OCI-LY7 (cell line): ENCODE data around the gene ATAD3C. TPM values are rescaled to one million over a fixed set of nuclear protein-coding genes. Genes with fewer than 3 reads are reported as not detected.
"Not testable (repeated sequence)": the region's sequence is repeated elsewhere in the genome, so short reads cannot be mapped to it uniquely, and the experiment has no call there.

ENCODE experiments used
- BruUV-seq: library from RNA; stranded (reverse); fragments of 400-500 nt; replicated peaks from 2 replicates; lab custom pipeline; 2021; lab: Mats Ljungman, UMichigan
- CTCF ChIA-PET: fragments of 300-600 bp; sonication (Branson Sonifier 250); formaldehyde crosslinking; loops from one replicate; lab custom pipeline; 2022; ENCODE audit warnings: antibody characterized with exemption; ENCODE audit not compliant: unreplicated experiment; lab: Charles Lee
- POLR2A ChIA-PET: fragments of 300-600 bp; sonication (Branson Sonifier 250); formaldehyde crosslinking; loops from one replicate; lab custom pipeline; 2022; ENCODE audit warnings: antibody characterized with exemption; lab: Charles Lee
- DNase-seq: peaks from one replicate; pipeline ENCODE4 v3.0.0-alpha.2; 2015; ENCODE audit warnings: low spot score
- H2AFZ ChIP-seq: fragments of 200-600 bp; sonication (generic), shearing (Covaris generic); 2 replicates; pipeline ENCODE4 v1.6.1; 2014; ENCODE audit warnings: mild to moderate bottlenecking, antibody characterized with exemption, low read length, moderate library complexity
- H3K27ac ChIP-seq: fragments of 200-600 bp; sonication (generic); 2 replicates; pipeline ENCODE4 v1.5.1; 2014; ENCODE audit warnings: mixed run types, low read depth, mild to moderate bottlenecking, moderate library complexity, low read length, inconsistent platforms; ENCODE audit not compliant: poor library complexity, severe bottlenecking
- H3K36me3 ChIP-seq: fragments of 200-600 bp; sonication (generic); 2 replicates; pipeline ENCODE4 v1.6.1; 2014; ENCODE audit warnings: mild to moderate bottlenecking, antibody characterized with exemption, low read length, moderate library complexity, mixed read lengths; ENCODE audit not compliant: insufficient read depth
- H3K4me1 ChIP-seq: fragments of 200-600 bp; sonication (generic); 2 replicates; pipeline ENCODE4 v1.5.1; 2014; ENCODE audit warnings: mild to moderate bottlenecking, low read length; ENCODE audit not compliant: insufficient read depth, poor library complexity, severe bottlenecking
- H3K4me2 ChIP-seq: fragments of 200-600 bp; sonication (generic); 2 replicates; pipeline ENCODE4 v1.6.1; 2014; ENCODE audit warnings: mild to moderate bottlenecking, low read length
- H3K4me3 ChIP-seq: fragments of 200-600 bp; sonication (generic); 2 replicates; pipeline ENCODE4 v1.5.1; 2014; ENCODE audit warnings: mild to moderate bottlenecking, low read depth, low read length; ENCODE audit not compliant: poor library complexity, severe bottlenecking
- H3K79me2 ChIP-seq: fragments of 200-600 bp; sonication (generic); 2 replicates; pipeline ENCODE4 v1.6.1; 2016; ENCODE audit warnings: low read depth, mild to moderate bottlenecking, low read length, moderate library complexity, mixed read lengths; ENCODE audit not compliant: insufficient read depth
- H3K9me2 ChIP-seq: fragments of 200-600 bp; sonication (generic); 2 replicates; pipeline ENCODE4 v1.6.1; 2016; ENCODE audit warnings: mild to moderate bottlenecking, low read length, mixed read lengths; ENCODE audit not compliant: insufficient read depth
- H3K9me3 ChIP-seq: fragments of 200-600 bp; sonication (generic); 2 replicates; pipeline ENCODE4 v1.6.1; 2014; ENCODE audit warnings: mild to moderate bottlenecking, mixed run types, low read length, mixed read lengths
- H4K20me1 ChIP-seq: fragments of 200-600 bp; sonication (generic); 2 replicates; pipeline ENCODE4 v1.6.1; 2014; ENCODE audit warnings: mild to moderate bottlenecking, antibody characterized with exemption, low read length, moderate library complexity, mixed read lengths; ENCODE audit not compliant: insufficient read depth
- EZH2phosphoT487 ChIP-seq: fragments of 200-600 bp; sonication (generic); IDR thresholded peaks from 2 replicates; pipeline ENCODE4 v1.6.1; 2018; ENCODE audit warnings: low read depth, borderline replicate concordance, mild to moderate bottlenecking, mixed run types, antibody characterized with exemption, low read length, moderate library complexity, mixed read lengths
- intact Hi-C: fragments of 100-400 bp; cut with micrococcal nuclease; formaldehyde crosslinking; loops from one replicate; pipeline ENCODE4 v1.10.0; 2022; ENCODE audit not compliant: unreplicated experiment
- total RNA-seq, 2 experiments: library from RNA; depleted of rRNA in 1 of 2; stranded (reverse); fragments of >200 nt in 1 of 2; shearing (Covaris generic) in 1 of 2; gene quantifications; 2 replicates each; pipeline ENCODE4 v1.2.3, GENCODE V29; 2014 to 2022
- TF ChIP-seq, protein P1 (sequence below): fragments of 200-600 bp; sonication (generic); conservative IDR thresholded peaks from 2 replicates; pipeline ENCODE4 v1.5.1; 2014; ENCODE audit warnings: mild to moderate bottlenecking, antibody characterized with exemption, low read length, moderate library complexity, mixed read lengths

The ATAD3C gene
- total RNA-seq, 2 experiments from 2014 or later, result 1.6 to 3.0 TPM

- CTCF ChIA-PET, result no interaction called here
- no TSS peak for BruUV-seq
- TF ChIP-seq, protein P1, sequence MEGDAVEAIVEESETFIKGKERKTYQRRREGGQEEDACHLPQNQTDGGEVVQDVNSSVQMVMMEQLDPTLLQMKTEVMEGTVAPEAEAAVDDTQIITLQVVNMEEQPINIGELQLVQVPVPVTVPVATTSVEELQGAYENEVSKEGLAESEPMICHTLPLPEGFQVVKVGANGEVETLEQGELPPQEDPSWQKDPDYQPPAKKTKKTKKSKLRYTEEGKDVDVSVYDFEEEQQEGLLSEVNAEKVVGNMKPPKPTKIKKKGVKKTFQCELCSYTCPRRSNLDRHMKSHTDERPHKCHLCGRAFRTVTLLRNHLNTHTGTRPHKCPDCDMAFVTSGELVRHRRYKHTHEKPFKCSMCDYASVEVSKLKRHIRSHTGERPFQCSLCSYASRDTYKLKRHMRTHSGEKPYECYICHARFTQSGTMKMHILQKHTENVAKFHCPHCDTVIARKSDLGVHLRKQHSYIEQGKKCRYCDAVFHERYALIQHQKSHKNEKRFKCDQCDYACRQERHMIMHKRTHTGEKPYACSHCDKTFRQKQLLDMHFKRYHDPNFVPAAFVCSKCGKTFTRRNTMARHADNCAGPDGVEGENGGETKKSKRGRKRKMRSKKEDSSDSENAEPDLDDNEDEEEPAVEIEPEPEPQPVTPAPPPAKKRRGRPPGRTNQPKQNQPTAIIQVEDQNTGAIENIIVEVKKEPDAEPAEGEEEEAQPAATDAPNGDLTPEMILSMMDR, result no peak
- no peak for TF ChIP-seq EZH2phosphoT487
Measured at GRCh38 chr1:1415751-1416150, 33.7 kb upstream of the ATAD3C start.

GRCh38 chr1:1417396-1417795 is 32.1 kb upstream of the ATAD3C start:
- H3K9me2 ChIP-seq, H2AFZ ChIP-seq, H3K27ac ChIP-seq, H3K4me2 ChIP-seq, H3K4me3 ChIP-seq, H3K4me1 ChIP-seq, H3K9me3 ChIP-seq, intact Hi-C loops, H3K36me3 ChIP-seq, BruUV-seq, H3K79me2 ChIP-seq, CTCF ChIA-PET, H4K20me1 ChIP-seq, DNase-seq, POLR2A ChIA-PET: not testable (repeated sequence)

More at GRCh38 chr1:1415751-1416150, 33.7 kb upstream of the ATAD3C start:
- Histone ChIP-seq H4K20me1 (no peaks in the 10 kb centered on the region), H3K36me3 (no peaks in the 10 kb centered on the region), H3K79me2 (no peaks in the 10 kb centered on the region), H3K9me2 (no peaks in the 10 kb centered on the region), H3K9me3 (no peaks in the 10 kb centered on the region), H3K4me1 (no peaks in the 10 kb centered on the region), H3K4me2 (no peak overlapping the region), H2AFZ (no peak overlapping the region), H3K27ac (no peak overlapping the region), H3K4me3 (no peak overlapping the region)
- DNase-seq, result no peak
- intact Hi-C loops, result no loop called here
- POLR2A ChIA-PET, result no interaction called here

DNA sequence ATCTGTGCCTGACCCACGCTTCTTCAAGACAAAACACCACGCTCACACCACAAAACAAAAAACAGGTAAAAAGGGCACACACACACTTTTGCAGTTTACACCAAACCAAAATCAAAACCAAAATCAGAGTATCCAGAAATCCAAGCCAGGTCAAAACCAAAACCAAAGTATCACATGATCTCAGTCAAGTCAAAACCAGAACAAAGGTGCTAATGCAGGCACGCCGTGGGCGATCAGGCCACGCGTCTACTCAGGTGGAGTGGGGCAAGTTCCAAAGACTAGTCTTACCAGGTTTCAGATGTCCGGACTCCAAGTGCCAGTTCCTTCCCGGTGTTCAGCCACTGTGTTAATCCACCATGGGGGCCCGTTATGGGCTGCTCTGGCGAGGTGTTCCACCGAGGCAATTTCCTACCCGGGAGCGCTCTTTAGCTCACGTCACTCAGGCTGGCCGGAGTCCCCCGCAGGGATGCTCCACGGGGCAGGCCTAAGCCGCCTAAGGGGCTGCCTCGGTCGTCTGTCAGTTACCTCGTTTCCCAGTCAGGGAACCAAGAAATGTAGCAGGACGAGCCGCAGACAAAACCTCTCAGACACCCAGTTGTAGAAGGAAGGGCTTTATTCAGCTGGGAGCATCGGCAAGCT is 31.5 kb upstream of the ATAD3C start:
- BruUV-seq, H4K20me1 ChIP-seq, H2AFZ ChIP-seq, H3K9me3 ChIP-seq, H3K4me1 ChIP-seq, CTCF ChIA-PET, intact Hi-C loops, H3K4me2 ChIP-seq, H3K4me3 ChIP-seq, H3K36me3 ChIP-seq, H3K9me2 ChIP-seq, POLR2A ChIA-PET, H3K79me2 ChIP-seq, DNase-seq: not testable (repeated sequence)
- peak overlapping the region; percentile 38 for H3K27ac ChIP-seq
